Measurements from ENCODE around the gene TUBB8B.
"Not testable (repeated sequence)": the region's sequence is repeated elsewhere in the genome, so short reads cannot be mapped to it uniquely, and the experiment has no call there.

TUBB8B gene

DNA sequence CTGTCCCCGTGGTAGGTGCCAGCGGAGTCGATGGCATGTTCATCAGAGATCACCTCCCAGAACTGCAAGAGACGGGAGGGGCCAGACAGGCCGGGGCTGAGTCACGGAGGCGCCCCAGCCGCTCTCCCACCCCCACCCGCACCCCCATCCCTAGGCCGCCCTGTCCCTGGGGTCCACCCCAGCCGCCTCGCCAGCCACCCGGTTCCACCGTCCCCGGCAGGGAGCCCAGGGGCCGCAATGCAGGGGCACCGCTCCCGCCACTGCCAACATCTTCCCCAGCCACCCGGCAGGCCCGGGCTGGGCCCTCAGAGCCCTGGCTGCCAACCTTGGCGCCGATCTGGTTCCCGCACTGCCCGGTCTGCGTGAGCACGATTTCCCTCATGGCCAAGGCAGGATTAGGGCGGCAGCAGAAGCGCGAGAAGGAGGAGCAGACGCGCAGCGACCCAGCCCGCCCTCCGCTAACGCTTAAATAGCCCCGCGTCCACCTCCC, at the start of gene TUBB8B:
TUBB8B (minus strand) TSS at position 440 of the 490 bp plus-strand sequence; CDS start at position 382, 58 bp downstream.
- DNase-seq (ENCODE audit: low read depth) = not testable (repeated sequence)

DNA sequence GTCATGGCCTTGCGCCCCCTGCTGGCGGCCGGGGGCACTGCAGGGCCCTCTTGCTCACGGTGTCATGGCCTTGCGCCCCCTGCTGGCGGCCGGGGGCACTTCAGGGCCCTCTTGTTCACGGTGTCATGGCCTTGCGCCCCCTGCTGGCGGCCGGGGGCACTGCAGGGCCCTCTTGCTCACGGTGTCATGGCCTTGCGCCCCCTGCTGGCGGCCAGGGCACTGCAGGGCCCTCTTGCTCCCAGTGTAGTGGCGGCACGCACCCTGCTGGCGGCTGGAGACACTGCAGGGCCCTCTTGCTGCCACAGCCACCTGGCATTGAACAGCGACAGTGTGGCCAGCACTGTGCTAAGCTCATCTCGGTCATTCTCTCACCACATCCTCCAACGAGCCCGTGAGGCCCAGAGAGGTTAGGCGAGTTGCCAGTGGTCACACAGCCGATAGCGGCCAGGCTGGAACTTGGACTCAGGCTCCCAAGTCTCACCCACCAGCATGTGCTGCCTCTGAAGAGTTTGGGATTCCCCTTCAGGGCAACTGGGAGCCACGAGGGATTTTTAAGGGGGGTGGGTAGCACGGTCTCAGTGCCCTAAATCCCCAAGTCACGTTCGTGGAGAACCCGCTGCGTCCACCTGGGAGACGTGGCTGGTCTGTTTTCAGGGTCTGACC, 48.0 kb upstream of the TUBB8B start:
- DNase-seq (ENCODE audit: low read depth) = not testable (repeated sequence)

DNA sequence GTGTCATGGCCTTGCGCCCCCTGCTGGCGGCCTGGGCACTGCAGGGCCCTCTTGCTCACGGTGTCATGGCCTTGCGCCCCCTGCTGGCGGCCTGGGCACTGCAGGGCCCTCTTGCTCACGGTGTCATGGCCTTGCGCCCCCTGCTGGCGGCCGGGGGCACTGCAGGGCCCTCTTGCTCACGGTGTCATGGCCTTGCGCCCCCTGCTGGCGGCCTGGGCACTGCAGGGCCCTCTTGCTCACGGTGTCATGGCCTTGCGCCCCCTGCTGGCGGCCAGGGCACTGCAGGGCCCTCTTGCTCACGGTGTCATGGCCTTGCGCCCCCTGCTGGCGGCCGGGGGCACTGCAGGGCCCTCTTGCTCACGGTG, 47.3 kb upstream of the TUBB8B start:
- not testable (repeated sequence) for DNase-seq (ENCODE audit: low read depth)

DNA sequence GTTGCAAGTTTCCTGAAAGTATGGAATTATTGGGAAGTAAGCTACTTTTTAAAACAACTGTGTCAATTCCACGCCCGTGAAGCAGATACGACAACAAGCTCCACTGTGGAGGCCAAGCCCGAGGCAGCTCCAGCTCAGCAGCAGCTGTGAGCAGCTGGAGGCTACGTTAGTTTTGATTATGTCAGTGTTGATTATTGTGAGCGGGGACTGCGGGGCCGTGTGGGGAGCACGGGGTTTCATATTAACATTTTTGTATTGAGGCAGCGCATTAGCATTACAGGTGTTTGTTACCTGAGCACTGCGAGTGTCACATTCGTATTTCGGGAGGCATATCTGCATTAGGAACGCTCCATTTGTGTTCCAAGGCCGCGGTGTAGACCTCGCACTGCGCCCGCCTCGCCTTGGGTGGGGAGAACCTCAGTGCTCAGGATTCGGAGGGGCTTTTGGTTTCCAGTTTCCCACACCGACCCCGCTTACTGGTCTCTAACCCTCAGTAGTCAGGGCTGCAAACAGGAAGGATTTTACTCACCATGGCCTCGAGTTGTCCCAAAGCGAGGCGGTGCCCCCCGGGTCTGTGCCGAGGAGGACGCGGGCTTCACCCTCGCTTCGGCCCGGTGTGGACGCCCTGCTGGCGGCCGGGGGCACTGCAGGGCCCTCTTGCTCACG, 46.8 kb upstream of the TUBB8B start:
- not testable (repeated sequence) for DNase-seq (ENCODE audit: low read depth)

DNA sequence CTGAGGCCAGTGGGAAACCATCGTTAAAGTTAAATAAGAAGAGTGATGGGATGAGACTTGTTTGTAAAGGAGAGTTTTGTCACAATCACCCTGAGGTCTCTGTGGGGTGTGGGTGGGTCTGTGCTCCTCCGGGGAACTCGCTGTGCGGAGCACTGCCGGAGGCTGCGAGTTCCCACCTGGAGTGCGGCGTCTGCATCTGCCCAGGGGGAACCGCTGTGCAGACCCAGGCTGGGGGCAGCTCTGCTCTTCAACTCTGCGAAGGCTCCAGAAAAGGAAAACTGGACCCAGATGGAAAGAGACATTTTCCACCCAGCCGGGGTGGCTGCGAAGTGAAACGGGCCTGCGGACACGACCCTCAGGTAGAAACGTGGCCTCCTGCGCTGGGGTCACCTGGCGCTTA, 46.2 kb upstream of the TUBB8B start:
- DNase-seq (ENCODE audit: low read depth) = not testable (repeated sequence)

DNA sequence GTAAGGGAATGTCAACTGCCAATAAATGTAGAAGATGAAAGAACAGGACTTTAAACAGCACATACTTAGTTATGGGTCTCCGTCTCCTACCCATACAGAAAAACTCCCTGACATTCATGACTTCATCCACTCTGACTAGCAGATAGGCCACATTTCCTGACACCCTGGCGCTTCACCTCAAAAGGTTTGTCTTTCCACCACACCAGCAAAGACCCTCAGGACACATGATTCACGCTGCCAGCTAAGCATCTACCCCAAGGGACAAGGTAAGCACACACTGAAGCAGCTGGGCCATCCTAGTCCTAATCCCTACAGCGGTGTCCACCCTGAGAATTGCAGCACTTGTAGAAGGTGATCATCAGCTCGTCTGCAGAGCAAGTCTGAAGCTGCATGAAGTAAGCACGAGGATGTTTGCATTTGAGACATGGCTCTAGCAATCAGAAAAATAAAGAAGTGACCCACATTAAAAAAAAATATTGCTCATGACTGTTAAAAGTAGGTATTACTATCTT, 44.5 kb upstream of the TUBB8B start:
- DNase-seq (ENCODE audit: low read depth) = not testable (repeated sequence)

DNA sequence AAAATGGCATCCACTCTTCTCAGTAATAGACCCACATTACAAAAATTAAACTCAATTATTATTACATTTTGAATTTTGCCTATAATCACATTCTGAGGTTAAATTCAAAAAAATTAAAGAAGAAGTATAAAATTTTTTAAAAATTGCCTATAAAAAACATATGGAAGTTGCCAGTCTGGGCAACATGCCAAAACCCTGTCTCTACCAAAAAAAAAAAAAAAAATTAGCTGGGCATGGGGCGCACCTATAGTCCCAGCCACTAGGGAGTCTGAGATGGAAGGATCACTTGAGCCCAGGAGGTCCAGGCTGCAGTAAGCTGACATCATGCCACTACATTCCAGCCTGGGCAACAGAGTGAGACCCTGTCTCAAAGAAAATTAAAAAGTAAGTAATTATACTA, 42.1 kb upstream of the TUBB8B start:
- DNase-seq (ENCODE audit: low read depth) = not testable (repeated sequence)

DNA sequence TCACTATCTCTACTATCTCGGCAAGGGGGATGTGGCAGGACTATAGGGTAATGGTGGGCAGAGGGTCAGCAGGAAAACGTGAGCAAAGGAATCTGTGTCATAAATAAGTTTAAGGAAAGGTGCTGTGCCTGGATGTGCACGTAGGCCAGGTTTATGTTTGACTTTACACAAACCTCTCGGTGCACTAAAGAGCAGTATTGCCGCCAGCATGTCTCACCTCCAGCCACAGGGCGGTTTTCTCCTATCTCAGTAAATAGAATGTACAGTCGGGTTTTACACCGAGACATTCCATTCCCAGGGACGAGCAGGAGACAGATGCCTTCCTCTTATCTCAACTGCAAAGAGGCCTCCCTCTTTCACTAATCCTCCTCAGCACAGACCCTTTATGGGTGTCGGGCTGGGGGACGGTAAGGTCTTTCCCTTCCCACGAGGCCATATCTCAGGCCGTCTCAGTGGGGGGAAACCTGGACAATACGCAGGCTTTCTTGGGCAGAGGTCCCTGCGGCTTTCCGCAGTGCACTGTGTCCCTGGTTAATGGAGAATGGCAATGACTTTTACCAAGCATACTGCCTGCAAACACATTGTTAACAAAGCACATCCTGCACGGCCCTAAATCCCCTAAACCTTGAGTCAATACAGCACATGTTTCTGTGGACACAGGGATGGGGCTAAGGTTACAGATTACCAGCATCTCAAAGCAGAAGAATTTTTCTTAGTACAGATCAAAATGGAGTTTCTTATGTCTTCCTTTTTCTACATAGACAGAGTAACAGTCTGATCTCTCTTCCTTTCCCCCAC, 41.2 kb upstream of the TUBB8B start:
- DNase-seq (ENCODE audit: low read depth) = not testable (repeated sequence)

DNA sequence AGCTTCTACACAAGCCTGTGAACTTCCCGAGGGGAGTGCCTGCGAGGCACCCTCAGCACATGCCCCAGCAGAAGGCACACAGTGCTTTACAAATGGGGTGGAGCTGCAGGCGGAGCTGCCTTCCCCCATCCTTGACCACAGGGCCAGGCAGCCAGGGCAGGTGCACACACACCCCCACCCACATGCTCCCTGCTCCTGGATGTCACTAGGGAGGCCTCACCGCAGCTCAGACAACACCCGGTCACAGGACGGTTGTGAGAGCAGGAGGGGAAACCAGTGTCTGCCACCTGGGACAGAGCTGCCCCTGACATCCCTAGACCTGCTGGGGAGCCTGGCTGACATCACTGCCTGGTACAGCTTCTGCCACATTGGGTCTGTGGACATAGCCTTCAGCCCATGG, 39.7 kb upstream of the TUBB8B start:
- not testable (repeated sequence) for DNase-seq (ENCODE audit: low read depth)

DNA sequence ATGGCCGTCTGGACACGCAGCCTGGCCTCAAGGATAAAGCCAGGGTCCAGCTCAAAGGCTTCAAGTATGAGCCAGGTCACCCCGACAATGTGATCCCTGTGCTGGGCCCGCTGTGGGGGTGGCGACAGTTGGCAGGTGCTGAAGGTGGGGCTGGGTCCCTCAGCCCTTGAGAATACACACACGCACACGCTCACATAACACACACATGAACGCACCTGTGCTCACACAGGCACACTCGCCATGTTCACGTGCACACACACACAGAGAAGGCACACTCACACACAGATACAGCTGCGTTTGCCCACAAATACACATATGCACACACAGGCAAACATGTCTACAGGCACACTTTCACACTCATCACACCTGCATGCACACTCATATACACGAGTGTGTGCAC, 35.4 kb upstream of the TUBB8B start:
- DNase-seq (ENCODE audit: low read depth) = not testable (repeated sequence)

DNA sequence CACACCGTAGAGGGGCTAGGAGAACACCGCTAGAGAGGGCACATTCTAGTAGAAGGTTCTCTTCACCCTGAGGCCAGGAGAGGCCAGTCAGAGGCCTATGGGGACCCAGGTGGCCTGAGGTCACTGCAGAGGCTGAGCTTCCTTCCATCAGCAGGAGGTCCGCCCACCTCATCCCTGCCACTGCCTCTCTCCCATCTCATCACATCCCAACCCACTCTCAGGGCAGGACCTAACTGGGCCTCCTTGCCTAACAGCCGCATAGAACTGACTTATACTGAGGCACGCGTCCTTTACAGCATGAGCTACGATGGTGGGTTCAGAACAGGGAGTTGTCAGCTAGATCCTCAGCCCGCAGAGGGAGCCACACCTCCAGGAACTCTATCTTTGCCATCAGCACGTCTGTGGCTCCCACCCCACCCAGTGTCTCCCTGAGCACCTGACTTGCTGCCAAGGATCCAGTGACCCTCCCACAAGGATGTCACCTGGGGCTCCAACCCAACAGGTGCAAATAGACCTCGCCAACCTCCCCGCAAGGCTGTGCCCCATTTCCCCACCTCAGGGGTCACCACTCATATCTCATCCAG, 33.3 kb upstream of the TUBB8B start:
- DNase-seq (ENCODE audit: low read depth) = not testable (repeated sequence)

DNA sequence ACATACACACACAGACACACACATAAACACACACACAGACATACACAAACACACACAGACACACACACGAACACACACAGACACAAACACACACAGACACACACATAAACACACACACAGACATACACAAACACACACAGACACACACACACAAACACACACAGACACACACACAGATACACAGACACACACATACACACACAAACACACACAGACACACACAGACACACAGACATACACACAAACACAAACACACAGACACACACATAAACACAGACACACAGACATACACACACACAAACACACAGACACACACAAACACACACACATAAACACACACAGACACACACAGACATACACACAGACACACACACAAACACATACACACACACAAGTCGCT, 31.5 kb upstream of the TUBB8B start:
- not testable (repeated sequence) for DNase-seq (ENCODE audit: low read depth)

DNA sequence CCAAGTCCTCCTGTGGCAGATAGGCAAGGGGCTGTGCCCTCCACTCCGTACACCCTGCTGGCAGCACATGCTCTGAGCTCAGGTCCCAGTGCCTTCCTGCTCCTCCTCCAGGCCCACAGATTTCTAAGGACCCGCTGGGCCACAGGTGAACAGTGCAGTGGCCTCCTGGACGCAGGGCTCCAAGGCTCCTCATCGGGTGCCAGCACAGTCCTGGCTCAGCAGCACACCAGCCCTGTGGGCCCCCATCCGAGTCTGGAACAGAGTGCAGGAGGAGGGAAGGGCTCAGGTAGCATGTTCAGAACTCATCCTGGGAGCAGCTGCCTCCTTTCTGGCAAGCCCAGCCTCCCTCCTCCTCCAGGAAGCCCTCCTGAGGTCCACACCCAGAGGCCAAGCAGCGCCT, 30.8 kb upstream of the TUBB8B start:
- DNase-seq (ENCODE audit: low read depth) = not testable (repeated sequence)

DNA sequence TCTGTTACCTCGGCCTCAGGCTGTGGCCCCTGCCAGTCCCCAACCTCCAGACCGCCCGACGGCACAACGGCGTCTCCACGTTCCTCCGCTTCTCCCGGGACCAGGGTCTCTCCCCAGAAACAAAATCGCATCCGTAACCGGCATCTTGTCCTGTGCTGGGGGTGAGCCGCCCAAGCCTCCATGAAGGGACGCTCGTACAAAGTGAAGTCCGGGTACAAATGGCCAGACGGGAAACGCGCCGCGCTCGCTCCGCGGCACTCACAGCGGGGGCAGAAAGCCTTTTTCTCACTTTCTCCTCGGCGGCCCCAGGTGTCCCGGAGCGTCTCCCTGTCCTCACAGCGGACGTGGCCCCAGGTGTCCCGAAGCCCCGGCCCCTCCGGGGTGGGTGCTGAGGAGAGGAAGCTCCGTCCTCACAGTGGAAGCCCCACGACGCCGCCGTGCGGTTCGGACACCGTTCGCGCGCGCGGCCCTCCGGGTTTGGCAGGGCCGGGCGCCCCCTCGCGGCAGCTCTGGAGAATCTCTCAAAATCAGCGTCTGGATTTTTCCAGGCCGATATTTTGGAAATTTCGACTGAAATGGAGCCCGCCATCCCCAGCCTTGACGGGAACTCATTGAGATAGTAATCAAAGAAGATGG, 26.2 kb upstream of the TUBB8B start:
- not testable (repeated sequence) for DNase-seq (ENCODE audit: low read depth)

DNA sequence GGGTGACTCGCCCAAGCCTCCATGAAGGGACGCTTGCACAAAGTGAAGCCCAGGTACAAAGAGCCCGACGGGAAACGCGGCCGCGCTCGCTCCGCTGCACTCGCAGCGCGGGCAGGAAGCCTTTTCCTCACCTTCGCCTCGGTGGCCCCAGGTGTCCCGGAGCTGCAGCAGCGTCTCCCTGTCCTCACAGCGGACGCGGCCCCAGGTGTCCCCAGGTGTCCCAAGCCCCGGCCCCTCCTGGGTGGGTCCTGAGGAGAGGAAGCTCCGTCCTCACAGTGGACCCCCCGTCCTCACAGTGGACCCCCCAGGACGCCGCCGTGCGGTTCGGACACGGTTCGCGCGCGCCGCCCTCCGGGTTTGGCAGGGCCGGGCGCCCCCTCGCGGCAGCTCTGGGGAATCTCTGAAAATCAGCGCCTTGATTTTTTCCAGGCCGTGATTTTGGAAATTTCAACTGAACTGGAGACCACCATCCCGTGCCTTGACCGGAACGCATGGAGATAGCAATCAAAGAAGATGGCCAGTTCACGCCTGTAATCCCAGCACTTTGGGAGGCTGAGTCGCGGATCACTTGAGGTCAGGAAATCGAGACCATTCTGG, 23.9 kb upstream of the TUBB8B start:
- not testable (repeated sequence) for DNase-seq (ENCODE audit: low read depth)

DNA sequence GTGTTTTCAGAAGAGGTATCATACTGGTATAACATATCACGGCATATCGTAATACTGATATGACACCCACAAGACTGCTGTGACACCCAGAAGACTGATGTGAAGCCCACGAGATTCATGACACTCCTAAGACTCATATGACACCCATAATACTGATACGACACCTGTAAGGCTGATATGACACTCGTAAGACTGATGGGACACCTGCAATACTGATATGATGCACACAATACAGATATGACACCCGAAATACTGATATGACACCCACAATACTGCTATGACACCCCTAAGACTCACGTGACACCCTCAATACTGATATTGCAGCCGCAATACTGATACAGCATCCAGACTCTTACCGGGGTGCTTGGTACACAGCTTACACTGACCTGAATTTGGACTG, 18.3 kb upstream of the TUBB8B start:
- DNase-seq (ENCODE audit: low read depth) = not testable (repeated sequence)

DNA sequence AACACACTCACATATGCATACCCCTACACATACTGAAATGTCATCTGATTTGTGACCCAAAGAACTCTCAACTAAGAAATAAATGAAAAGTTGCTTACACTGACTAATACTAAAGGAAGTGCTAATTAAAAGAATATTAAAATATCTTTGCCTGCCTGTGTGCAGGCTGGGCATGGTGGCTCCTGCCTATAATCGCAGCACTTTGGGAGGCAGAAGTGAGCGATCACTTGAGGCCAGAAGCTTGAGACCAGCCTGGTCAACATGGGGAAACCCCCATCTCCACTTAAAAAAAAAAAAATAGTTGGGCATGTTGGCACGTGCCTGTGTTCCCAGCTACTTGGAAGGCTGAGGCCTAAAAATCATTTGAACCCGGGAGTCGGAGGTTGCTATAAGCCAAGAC, 14.9 kb upstream of the TUBB8B start:
- not testable (repeated sequence) for DNase-seq (ENCODE audit: low read depth)

DNA sequence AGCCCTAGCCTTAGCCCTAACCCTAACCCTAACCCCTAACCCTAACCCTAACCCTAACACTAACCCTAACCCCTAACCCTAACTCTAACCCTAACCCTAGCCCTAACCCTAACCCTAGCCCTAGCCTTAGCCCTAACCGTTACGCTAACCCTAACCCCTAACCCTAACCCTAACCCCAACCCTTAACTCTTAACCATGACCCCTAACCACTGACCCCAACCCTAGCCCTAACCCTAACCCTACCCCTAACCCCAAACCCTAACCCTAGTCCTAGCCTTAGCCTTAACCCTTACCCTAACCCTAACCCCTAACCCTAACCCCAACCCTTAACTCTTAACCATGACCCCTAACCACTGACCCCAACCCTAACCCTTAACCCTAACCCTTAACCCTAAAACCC, 14.2 kb upstream of the TUBB8B start:
- not testable (repeated sequence) for DNase-seq (ENCODE audit: low read depth)

DNA sequence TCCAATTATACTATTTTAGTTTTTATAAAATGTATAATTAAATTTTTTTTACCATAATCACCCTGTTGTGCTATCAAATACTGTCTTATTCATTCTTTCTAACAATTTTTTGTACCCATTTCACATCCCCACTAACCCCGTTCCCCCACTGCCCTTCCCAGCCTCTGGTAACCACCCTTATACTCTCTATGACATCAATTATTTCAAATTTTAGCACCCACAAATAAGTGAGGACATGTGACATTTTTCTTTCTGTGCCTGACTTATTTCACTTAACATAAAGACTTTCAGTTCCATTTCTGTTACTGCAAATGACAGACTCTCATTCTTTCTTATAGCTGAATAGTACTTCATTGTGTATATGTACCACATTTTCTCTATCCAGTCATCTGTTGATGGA, 5.0 kb upstream of the TUBB8B start:
- DNase-seq (ENCODE audit: low read depth) = not testable (repeated sequence)

DNA sequence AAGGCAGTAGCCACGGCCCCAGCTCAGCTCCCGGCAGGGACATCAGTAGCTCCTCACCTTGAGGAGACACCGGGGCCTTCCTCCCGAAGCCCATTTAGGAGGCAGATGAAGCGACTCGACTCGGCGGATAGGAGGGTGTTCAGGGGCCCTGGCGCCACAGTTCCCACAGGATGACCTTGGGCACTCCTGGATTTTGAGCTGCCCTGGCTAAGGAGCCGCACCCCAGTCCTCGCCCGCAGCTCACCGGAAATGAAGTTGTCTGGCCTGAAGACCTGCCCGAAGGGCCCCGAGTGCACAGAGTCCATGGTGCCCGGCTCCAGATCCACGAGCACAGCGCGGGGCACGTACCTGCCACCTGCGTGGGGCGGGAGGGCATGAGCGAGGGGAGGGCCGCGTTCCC, 719 bp downstream of the TUBB8B start:
- DNase-seq (ENCODE audit: low read depth) = not testable (repeated sequence)

DNA sequence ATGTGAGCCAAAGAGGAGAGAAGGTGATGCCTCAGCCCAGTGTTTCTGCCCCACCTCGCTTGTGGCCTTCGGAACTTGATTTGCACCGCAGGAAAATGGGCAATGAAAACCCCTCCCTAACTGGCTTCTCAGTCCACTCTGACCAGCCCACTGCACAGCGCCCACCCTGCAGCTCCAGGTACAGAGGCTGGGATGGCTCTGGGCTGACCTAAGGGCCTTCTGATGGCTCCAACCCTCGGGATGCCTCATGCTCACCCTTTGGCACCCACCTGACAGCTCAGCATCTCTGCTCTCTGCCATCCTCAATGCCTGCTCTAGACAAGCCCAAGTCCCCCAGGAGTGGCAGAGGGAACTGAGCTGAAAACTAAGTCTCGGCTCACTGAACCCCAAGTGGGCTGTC, 36.2 kb downstream of the TUBB8B start:
- not testable (repeated sequence) for DNase-seq (ENCODE audit: low read depth)

Data from non-pigmented ciliary epithelial cell (primary cell).